B cell (primary cell): ENCODE measurements around the gene SLC39A13.

Experiments used
- EZH2 ChIP-seq: IDR thresholded peaks from 2 replicates; pipeline ENCODE4 v1.6.1; 2012; ENCODE audit warnings: borderline replicate concordance, low read depth, mild to moderate bottlenecking, moderate library complexity, low read length; ENCODE audit not compliant: insufficient read depth, poor library complexity, severe bottlenecking
- TF ChIP-seq, protein P1 (sequence below): fragments of 200-600 bp; IDR thresholded peaks from one replicate; pipeline ENCODE4 v1.8.0; 2022; ENCODE audit warnings: antibody characterized with exemption, mild to moderate bottlenecking

DNA sequence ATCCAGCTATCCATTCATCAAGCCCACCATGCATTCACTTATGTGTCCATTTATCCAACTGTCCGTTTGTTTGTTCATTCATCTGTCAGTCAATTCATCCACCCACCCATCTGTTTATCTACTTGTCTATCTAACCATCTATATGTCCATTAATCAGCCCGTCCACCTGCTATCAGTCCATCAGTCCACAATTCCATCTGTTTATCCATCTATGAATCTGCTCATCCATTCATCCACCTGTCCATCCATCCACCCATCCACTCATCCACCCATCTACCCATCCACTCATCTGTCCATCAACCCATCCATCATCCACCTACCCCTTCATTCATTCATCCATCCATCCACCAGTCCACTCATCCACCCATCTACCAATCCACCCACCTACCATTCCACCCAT lies 29.1 kb upstream of the SLC39A13 start:
- TF ChIP-seq, protein P1, sequence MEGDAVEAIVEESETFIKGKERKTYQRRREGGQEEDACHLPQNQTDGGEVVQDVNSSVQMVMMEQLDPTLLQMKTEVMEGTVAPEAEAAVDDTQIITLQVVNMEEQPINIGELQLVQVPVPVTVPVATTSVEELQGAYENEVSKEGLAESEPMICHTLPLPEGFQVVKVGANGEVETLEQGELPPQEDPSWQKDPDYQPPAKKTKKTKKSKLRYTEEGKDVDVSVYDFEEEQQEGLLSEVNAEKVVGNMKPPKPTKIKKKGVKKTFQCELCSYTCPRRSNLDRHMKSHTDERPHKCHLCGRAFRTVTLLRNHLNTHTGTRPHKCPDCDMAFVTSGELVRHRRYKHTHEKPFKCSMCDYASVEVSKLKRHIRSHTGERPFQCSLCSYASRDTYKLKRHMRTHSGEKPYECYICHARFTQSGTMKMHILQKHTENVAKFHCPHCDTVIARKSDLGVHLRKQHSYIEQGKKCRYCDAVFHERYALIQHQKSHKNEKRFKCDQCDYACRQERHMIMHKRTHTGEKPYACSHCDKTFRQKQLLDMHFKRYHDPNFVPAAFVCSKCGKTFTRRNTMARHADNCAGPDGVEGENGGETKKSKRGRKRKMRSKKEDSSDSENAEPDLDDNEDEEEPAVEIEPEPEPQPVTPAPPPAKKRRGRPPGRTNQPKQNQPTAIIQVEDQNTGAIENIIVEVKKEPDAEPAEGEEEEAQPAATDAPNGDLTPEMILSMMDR = no peak
- no peak for TF ChIP-seq EZH2
